Esophagus (tissue), 2 donors: ENCODE data around the gene CEP128. TPM values are rescaled to one million over a fixed set of nuclear protein-coding genes. Genes with fewer than 3 reads are reported as not detected.

Experiments
- H3K27ac ChIP-seq, 2 donors: one replicate each; pipeline ENCODE4 v1.5.1; 2013; ENCODE audit warnings: low read depth in 2 of 2, mild to moderate bottlenecking in 2 of 2, inconsistent platforms in 1 of 2, low read length in 1 of 2, moderate library complexity in 1 of 2
- H3K27me3 ChIP-seq, 2 donors: one replicate each; pipeline ENCODE4 v1.6.1; 2013; ENCODE audit warnings: low read length in 2 of 2, control low read depth in 1 of 2, mild to moderate bottlenecking in 1 of 2; ENCODE audit not compliant: insufficient read depth in 2 of 2, control insufficient read depth in 1 of 2
- H3K36me3 ChIP-seq, 2 donors: one replicate each; pipeline ENCODE4 v1.6.1; 2013; ENCODE audit warnings: low read length in 1 of 2; ENCODE audit not compliant: control insufficient read depth in 2 of 2, insufficient read depth in 2 of 2
- H3K4me1 ChIP-seq, 2 donors: one replicate each; pipeline ENCODE4 v1.6.1; 2013; ENCODE audit warnings: low read length in 1 of 2; ENCODE audit not compliant: control insufficient read depth in 2 of 2, insufficient read depth in 2 of 2
- H3K4me3 ChIP-seq, 2 donors: one replicate each; pipeline ENCODE4 v1.5.1; 2013; ENCODE audit warnings: low read length in 2 of 2, mild to moderate bottlenecking in 2 of 2, low read depth in 1 of 2, moderate library complexity in 1 of 2
- H3K9me3 ChIP-seq, 2 donors: one replicate each; pipeline ENCODE4 v1.6.1; 2013; ENCODE audit warnings: mild to moderate bottlenecking in 2 of 2, low read depth in 1 of 2, low read length in 1 of 2, moderate library complexity in 1 of 2; ENCODE audit not compliant: control insufficient read depth in 2 of 2, insufficient read depth in 1 of 2
- WGBS, 2 donors: extraction: QIAGEN DNeasy Blood & Tissue Kit; methylation state at CpG; one replicate each; pipeline ENCODE4 v1.1.7; 2013; 5-methylcytosine and 5-hydroxymethylcytosine counted together
- polyA plus RNA-seq, 2 donors: library from polyadenylated mRNA; stranded (reverse); fragments of 200-250 nt; gene quantifications; one replicate each; pipeline ENCODE4 v1.2.3, GENCODE V29; 2013
- donor health status: healthy with polysubstance abuse.
- donor health status: Bipolar disorder and iron deficiency.

CEP128 gene
- polyA plus RNA-seq, 2 donors: 1.3 to 1.7 TPM

GRCh38 chr14:80507292-80507869 is 434.2 kb downstream of the CEP128 start:
- H3K9me3 ChIP-seq: no peaks in the 10 kb centered on the region
- H3K27ac ChIP-seq: no peak overlapping the region
- 86 to 92% methylated on average over 3 of the region's 3 CpGs for WGBS, 2 donors
- no peaks in the 10 kb centered on the region for H3K36me3 ChIP-seq
- H3K4me3 ChIP-seq: no peak overlapping the region
- no peaks in the 10 kb centered on the region for H3K27me3 ChIP-seq
- no peaks in the 10 kb centered on the region for H3K4me1 ChIP-seq

- no peaks in the 10 kb centered on the region for H3K27me3 ChIP-seq
- no peaks in the 10 kb centered on the region for H3K9me3 ChIP-seq
- no peak overlapping the region for H3K27ac ChIP-seq
- H3K4me3 ChIP-seq: no peak overlapping the region
- WGBS, 2 donors: 81 to 85% methylated on average over 4 of the region's 4 CpGs
- H3K36me3 ChIP-seq: no peaks in the 10 kb centered on the region
- H3K4me1 ChIP-seq: no peaks in the 10 kb centered on the region
Measured at GRCh38 chr14:80504781-80505180, 436.8 kb downstream of the CEP128 start.

GRCh38 chr14:80498533-80498932 is 443.0 kb downstream of the CEP128 start:
- no peaks in the 10 kb centered on the region for H3K9me3 ChIP-seq
- H3K27me3 ChIP-seq: no peaks in the 10 kb centered on the region
- H3K27ac ChIP-seq: no peak overlapping the region
- H3K4me3 ChIP-seq: no peak overlapping the region
- no peaks in the 10 kb centered on the region for H3K4me1 ChIP-seq
- WGBS, 2 donors: 96 to 97% methylated on average over 2 of the region's 2 CpGs
- no peaks in the 10 kb centered on the region for H3K36me3 ChIP-seq

- Histone ChIP-seq H3K4me3 (no peak overlapping the region), H3K4me1 (no peaks in the 10 kb centered on the region), H3K36me3 (no peaks in the 10 kb centered on the region), H3K27ac (no peak overlapping the region), H3K27me3 (no peaks in the 10 kb centered on the region), H3K9me3 (no peaks in the 10 kb centered on the region)
- WGBS, 2 donors: 97 to 98% methylated on average over 4 of the region's 4 CpGs
Measured at GRCh38 chr14:80496090-80496489, 445.4 kb downstream of the CEP128 start.

- no peaks in the 10 kb centered on the region for H3K27me3 ChIP-seq
- no peaks in the 10 kb centered on the region for H3K9me3 ChIP-seq
- WGBS, 2 donors: 80 to 85% methylated on average over 2 of the region's 2 CpGs
- H3K4me1 ChIP-seq: no peaks in the 10 kb centered on the region
- no peak overlapping the region for H3K4me3 ChIP-seq
- H3K27ac ChIP-seq: no peak overlapping the region
- H3K36me3 ChIP-seq: no peaks in the 10 kb centered on the region
Measured at GRCh38 chr14:80494769-80495168, 446.8 kb downstream of the CEP128 start.

GRCh38 chr14:80493620-80494019 is 447.9 kb downstream of the CEP128 start:
- WGBS, 2 donors: 84 to 94% methylated on average over 5 of the region's 5 CpGs
- H3K9me3 ChIP-seq: no peaks in the 10 kb centered on the region
- no peak overlapping the region for H3K27ac ChIP-seq

GRCh38 chr14:80491650-80492049 is 449.9 kb downstream of the CEP128 start:
- Histone ChIP-seq H3K9me3 (no peaks in the 10 kb centered on the region), H3K27ac (no peak overlapping the region), H3K4me1 (no peaks in the 10 kb centered on the region), H3K27me3 (no peaks in the 10 kb centered on the region), H3K4me3 (no peak overlapping the region), H3K36me3 (no peaks in the 10 kb centered on the region)
- 59 to 64% methylated on average over 2 of the region's 2 CpGs for WGBS, 2 donors

More at GRCh38 chr14:80493620-80494019, 447.9 kb downstream of the CEP128 start:
- H3K4me3 ChIP-seq: no peak overlapping the region
- H3K36me3 ChIP-seq: no peaks in the 10 kb centered on the region
- no peaks in the 10 kb centered on the region for H3K4me1 ChIP-seq
- no peaks in the 10 kb centered on the region for H3K27me3 ChIP-seq

- Histone ChIP-seq H3K36me3 (no peaks in the 10 kb centered on the region), H3K27me3 (no peaks in the 10 kb centered on the region), H3K9me3 (no peaks in the 10 kb centered on the region), H3K4me1 (no peaks in the 10 kb centered on the region), H3K27ac (no peak overlapping the region), H3K4me3 (no peak overlapping the region)
- WGBS, 2 donors: 40 to 49% methylated on average over 4 of the region's 4 CpGs
Measured at GRCh38 chr14:80491131-80491530, 450.4 kb downstream of the CEP128 start.

- H3K27ac ChIP-seq: no peak overlapping the region
- H3K36me3 ChIP-seq: no peaks in the 10 kb centered on the region
- H3K27me3 ChIP-seq: no peaks in the 10 kb centered on the region
- H3K4me1 ChIP-seq: no peaks in the 10 kb centered on the region
- H3K9me3 ChIP-seq: no peaks in the 10 kb centered on the region
- WGBS, 2 donors: 89 to 90% methylated on average over 3 of the region's 3 CpGs
- no peak overlapping the region for H3K4me3 ChIP-seq
Measured at GRCh38 chr14:80489513-80489912, 452.0 kb downstream of the CEP128 start.

GRCh38 chr14:80485764-80486163 is 455.8 kb downstream of the CEP128 start:
- WGBS, 2 donors: 93 to 98% methylated on average over 2 of the region's 2 CpGs
- no peaks in the 10 kb centered on the region for H3K27me3 ChIP-seq
- no peaks in the 10 kb centered on the region for H3K9me3 ChIP-seq
- H3K27ac ChIP-seq: no peak overlapping the region
- no peak overlapping the region for H3K4me3 ChIP-seq
- H3K4me1 ChIP-seq: no peaks in the 10 kb centered on the region
- no peaks in the 10 kb centered on the region for H3K36me3 ChIP-seq
